Epithelial cell of proximal tubule (primary cell): ENCODE data around the gene ZNF705A. TPM values are rescaled to one million over a fixed set of nuclear protein-coding genes. Genes with fewer than 3 reads are reported as not detected.
A peak's percentile ranks its signal among the peaks of the same experiment; 100 is the strongest.
"Not testable (repeated sequence)": the region's sequence is repeated elsewhere in the genome, so short reads cannot be mapped to it uniquely, and the experiment has no call there.

Source experiments
- DNase-seq: peaks from one replicate; pipeline ENCODE4 v3.0.0-alpha.2; 2011; ENCODE audit warnings: low read depth
- H3K4me3 ChIP-seq: 2 replicates; pipeline ENCODE4 v1.5.1; 2011; ENCODE audit warnings: low read depth, mild to moderate bottlenecking, low read length
- CTCF ChIP-seq: conservative IDR thresholded peaks from 2 replicates; pipeline ENCODE4 v1.5.1; 2012; ENCODE audit warnings: low read depth, mild to moderate bottlenecking, low read length
- total RNA-seq: library from RNA; depleted of rRNA; stranded (reverse); fragments of >200 nt; gene quantifications from 2 replicates; pipeline ENCODE4 v1.2.3, GENCODE V29; 2015

The ZNF705A gene
- total RNA-seq, 1 donor from 2014 or later, result not detected

- H3K4me3 ChIP-seq, result peak overlapping the region; percentile 64
- not testable (repeated sequence) for DNase-seq
- TF ChIP-seq CTCF, result peak; percentile 59
Observed at GRCh38 chr12:8179989-8180585, 23.3 kb downstream of the ZNF705A start.

- DNase-seq, H3K4me3 ChIP-seq: not testable (repeated sequence)
Observed at GRCh38 chr12:8181271-8181670, 24.5 kb downstream of the ZNF705A start.

GRCh38 chr12:8182923-8183322 lies 26.1 kb downstream of the ZNF705A start:
- H3K4me3 ChIP-seq, DNase-seq: not testable (repeated sequence)

- not testable (repeated sequence) for H3K4me3 ChIP-seq, DNase-seq
Observed at GRCh38 chr12:8183346-8183745, 26.5 kb downstream of the ZNF705A start.

GRCh38 chr12:8184206-8184605 lies 27.4 kb downstream of the ZNF705A start:
- H3K4me3 ChIP-seq, DNase-seq: not testable (repeated sequence)

GRCh38 chr12:8188088-8188487 lies 31.3 kb downstream of the ZNF705A start:
- not testable (repeated sequence) for DNase-seq, H3K4me3 ChIP-seq

- DNase-seq, result peak; percentile 23
Observed at GRCh38 chr12:8197685-8198308, 41.0 kb downstream of the ZNF705A start.

GRCh38 chr12:8218711-8219382 lies 62.0 kb downstream of the ZNF705A start:
- not testable (repeated sequence) for H3K4me3 ChIP-seq, DNase-seq

More at GRCh38 chr12:8197685-8198308, 41.0 kb downstream of the ZNF705A start:
- not testable (repeated sequence) for H3K4me3 ChIP-seq

- not testable (repeated sequence) for H3K4me3 ChIP-seq, DNase-seq
Observed at GRCh38 chr12:8221375-8221774, 64.6 kb downstream of the ZNF705A start.

- not testable (repeated sequence) for DNase-seq, H3K4me3 ChIP-seq
Observed at GRCh38 chr12:8221844-8222243, 65.0 kb downstream of the ZNF705A start.

GRCh38 chr12:8222303-8222702 lies 65.5 kb downstream of the ZNF705A start:
- H3K4me3 ChIP-seq, result not testable (repeated sequence)

GRCh38 chr12:8223646-8224045 lies 66.8 kb downstream of the ZNF705A start:
- DNase-seq, H3K4me3 ChIP-seq: not testable (repeated sequence)

More at GRCh38 chr12:8222303-8222702, 65.5 kb downstream of the ZNF705A start:
- not testable (repeated sequence) for DNase-seq

- not testable (repeated sequence) for H3K4me3 ChIP-seq, DNase-seq
Observed at GRCh38 chr12:8224782-8225181, 68.0 kb downstream of the ZNF705A start.
